Neural cell (in vitro differentiated cells): ENCODE data around the gene HS3ST6. TPM values are rescaled to one million over a fixed set of nuclear protein-coding genes. Genes with fewer than 3 reads are reported as not detected.

ENCODE experiments used
- H2AFZ ChIP-seq: fragments of 200-600, 300-800 bp; sonication (generic), shearing (Covaris generic); 2 replicates; pipeline ENCODE4 v1.6.0; 2014; ENCODE audit warnings: low read depth, mild to moderate bottlenecking, antibody characterized with exemption, low read length, moderate library complexity
- H3F3A ChIP-seq: fragments of 200-600 bp; shearing (Covaris generic); 2 replicates; pipeline ENCODE4 v1.6.1; 2016; ENCODE audit warnings: mild to moderate bottlenecking, moderate library complexity, mixed read lengths, antibody characterized with exemption, low read length; ENCODE audit not compliant: insufficient read depth, poor library complexity, severe bottlenecking
- H3K27ac ChIP-seq: fragments of 200-600, 300-800 bp; sonication (generic), shearing (Covaris generic); 2 replicates; pipeline ENCODE4 v1.5.1; 2014; ENCODE audit warnings: mild to moderate bottlenecking, low read length, moderate library complexity
- H3K27me3 ChIP-seq: fragments of 300-800, 200-600 bp; sonication (generic), shearing (Covaris generic); 2 replicates; pipeline ENCODE4 v1.6.0; 2014; ENCODE audit warnings: mild to moderate bottlenecking, low read depth, low read length, moderate library complexity; ENCODE audit not compliant: insufficient read depth
- H3K36me3 ChIP-seq: fragments of 300-800, 200-600 bp; sonication (generic), shearing (Covaris generic); 2 replicates; pipeline ENCODE4 v1.5.1; 2014; ENCODE audit warnings: mild to moderate bottlenecking, antibody characterized with exemption, low read length, moderate library complexity; ENCODE audit not compliant: insufficient read depth
- H3K4me2 ChIP-seq: fragments of 300-800, 200-600 bp; sonication (generic), shearing (Covaris generic); 2 replicates; pipeline ENCODE4 v1.6.0; 2014; ENCODE audit warnings: mild to moderate bottlenecking, low read length
- H3K4me3 ChIP-seq: fragments of 300-800, 200-600 bp; sonication (generic), shearing (Covaris generic); 2 replicates; pipeline ENCODE4 v1.5.1; 2014; ENCODE audit warnings: mild to moderate bottlenecking, low read length, moderate library complexity
- H3K79me2 ChIP-seq: fragments of 200-600 bp; shearing (Covaris generic); replicated peaks from 2 replicates; pipeline ENCODE4 v1.6.0; 2014; ENCODE audit warnings: mild to moderate bottlenecking, low read length, moderate library complexity; ENCODE audit not compliant: insufficient read depth
- H3K9ac ChIP-seq: fragments of 300-800, 200-600 bp; sonication (generic), shearing (Covaris generic); 2 replicates; pipeline ENCODE4 v1.6.1; 2016; ENCODE audit warnings: mild to moderate bottlenecking, low read length, mixed read lengths
- H3K9me2 ChIP-seq: fragments of 200-600 bp; shearing (Covaris generic); 2 replicates; pipeline ENCODE4 v1.6.1; 2016; ENCODE audit warnings: mild to moderate bottlenecking, low read length, mixed read lengths; ENCODE audit not compliant: insufficient read depth
- H3K9me3 ChIP-seq: fragments of 200-600, 300-800 bp; sonication (generic), shearing (Covaris generic); 2 replicates; pipeline ENCODE4 v1.6.1; 2016; ENCODE audit warnings: mild to moderate bottlenecking, mixed run types, low read length, moderate library complexity, mixed read lengths
- H4K20me1 ChIP-seq: fragments of 200-600 bp; shearing (Covaris generic); 2 replicates; pipeline ENCODE4 v1.6.1; 2016; ENCODE audit warnings: mild to moderate bottlenecking, mixed run types; ENCODE audit not compliant: insufficient read depth
- EP300 ChIP-seq: fragments of 450-650 bp; conservative IDR thresholded peaks from 2 replicates; pipeline ENCODE4 v1.6.1; 2014; ENCODE audit warnings: antibody characterized with exemption, mild to moderate bottlenecking, moderate library complexity; ENCODE audit not compliant: poor library complexity, severe bottlenecking
- EZH2 ChIP-seq: fragments of 200-600, 300-800 bp; shearing (Covaris generic), sonication (generic); IDR thresholded peaks from 2 replicates; pipeline ENCODE4 v1.6.1; 2014; ENCODE audit warnings: antibody characterized with exemption, low read length, borderline replicate concordance, mild to moderate bottlenecking; ENCODE audit not compliant: insufficient read depth, poor library complexity, severe bottlenecking
- MXI1 ChIP-seq: fragments of 450-650 bp; conservative IDR thresholded peaks from 2 replicates; pipeline ENCODE4 v1.6.1; 2014; ENCODE audit warnings: antibody characterized with exemption, mild to moderate bottlenecking; ENCODE audit not compliant: poor library complexity, severe bottlenecking
- POLR2AphosphoS5 ChIP-seq: IDR thresholded peaks from 2 replicates; pipeline ENCODE4 v1.6.1; 2012
- RAD21 ChIP-seq: fragments of 450-650 bp; conservative IDR thresholded peaks from 2 replicates; pipeline ENCODE4 v1.6.1; 2014; ENCODE audit warnings: antibody characterized with exemption, mild to moderate bottlenecking, moderate library complexity
- SMC3 ChIP-seq: fragments of 450-650 bp; conservative IDR thresholded peaks from 2 replicates; pipeline ENCODE4 v1.6.1; 2014; ENCODE audit warnings: antibody characterized with exemption, mild to moderate bottlenecking, moderate library complexity; ENCODE audit not compliant: poor library complexity
- TAF1 ChIP-seq: IDR thresholded peaks from 2 replicates; pipeline ENCODE4 v1.6.1; 2012; ENCODE audit warnings: low read depth
- polyA minus RNA-seq: library from RNA; depleted of rRNA, polyadenylated mRNA; stranded (reverse); fragments of >200 nt; gene quantifications from 2 replicates; pipeline ENCODE4 v1.2.3, GENCODE V29; 2014
- polyA plus RNA-seq: library from polyadenylated mRNA; depleted of rRNA; stranded (reverse); fragments of >200 nt; gene quantifications from 2 replicates; pipeline ENCODE4 v1.2.3, GENCODE V29; 2014
- TF ChIP-seq, protein P1 (sequence below): fragments of 450-650 bp; IDR thresholded peaks from 2 replicates; pipeline ENCODE4 v1.5.1; 2014; ENCODE audit warnings: antibody characterized with exemption, mild to moderate bottlenecking, moderate library complexity; ENCODE audit not compliant: poor library complexity, severe bottlenecking
- TF ChIP-seq, protein P2 (sequence below): IDR thresholded peaks from 2 replicates; pipeline ENCODE4 v1.6.1; 2012; ENCODE audit warnings: borderline replicate concordance

The HS3ST6 gene
- polyA plus RNA-seq (not detected in 2 replicates), polyA minus RNA-seq (not detected in 2 replicates)

DNA sequence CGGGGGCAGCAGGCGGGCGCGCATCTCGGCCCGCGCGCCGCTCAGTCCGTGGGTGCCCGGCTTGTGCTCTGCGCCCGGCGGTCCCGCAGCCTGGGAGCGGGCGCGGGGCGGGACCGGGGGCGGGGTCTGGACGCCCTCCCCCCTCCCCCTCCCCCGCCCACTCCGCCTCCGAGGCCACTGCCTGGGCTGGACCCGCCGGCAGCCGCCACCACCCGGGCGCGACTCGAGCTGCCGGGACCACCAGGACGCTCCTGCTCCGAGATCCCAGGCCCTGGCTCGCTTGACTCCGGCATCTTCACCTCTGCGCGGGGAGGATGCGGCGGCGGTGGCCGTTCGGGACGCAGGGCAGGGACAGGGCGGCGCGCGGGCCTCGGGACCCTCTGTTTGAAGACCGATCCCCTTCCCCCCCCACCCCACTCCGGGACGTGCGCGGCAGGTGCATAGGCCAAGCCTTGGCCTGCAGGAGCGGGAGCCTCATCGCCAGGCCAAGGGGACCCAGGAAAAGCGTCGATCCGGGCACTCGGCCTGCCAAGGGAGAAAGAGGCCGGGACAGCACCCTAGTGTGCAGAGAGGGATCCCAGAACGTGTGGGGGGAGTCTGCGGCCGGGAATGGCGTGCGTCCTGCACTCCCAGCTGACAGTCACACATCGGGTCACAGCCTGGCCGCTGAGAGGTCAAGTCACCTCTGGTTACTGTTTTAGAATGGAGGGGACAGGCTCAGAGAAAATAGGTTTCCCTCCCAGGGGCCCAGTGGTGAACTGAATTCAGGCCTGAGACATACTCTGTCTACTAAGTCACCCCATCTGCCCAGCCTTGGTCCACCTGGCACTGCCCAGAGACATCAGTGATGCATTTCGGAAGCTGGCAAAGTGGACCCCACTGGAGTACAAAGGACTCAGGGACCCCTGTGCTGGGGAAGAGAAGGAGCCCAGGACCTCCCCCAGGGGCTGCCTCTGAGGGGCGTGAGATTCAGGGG is at the start of gene HS3ST6:
Gene HS3ST6 (minus strand): TSS at position 65 of the 976 bp plus-strand sequence. CDS start 92 bp downstream, outside the sequence.
- Histone ChIP-seq H3K4me2 (no peak within 1 kb of the TSS), H3K9me2 (no peaks in the 10 kb centered on the region), H3K79me2 (no peaks in the 10 kb centered on the region), H3K27me3 (peaks cover 70% of the 10 kb centered on the region), H3K9me3 (no peaks in the 10 kb centered on the region), H3K9ac (peak within 1 kb of the TSS; percentile 12), H4K20me1 (no peaks in the 10 kb centered on the region), H3F3A (no peaks in the 10 kb centered on the region), H3K4me3 (peak within 1 kb of the TSS; percentile 57), H3K27ac (no peak within 1 kb of the TSS), H2AFZ (no peak within 1 kb of the TSS), H3K36me3 (no peaks in the 10 kb centered on the region)
- TF ChIP-seq EP300, result no peak
- peak; percentile 55 for TF ChIP-seq EZH2

DNA sequence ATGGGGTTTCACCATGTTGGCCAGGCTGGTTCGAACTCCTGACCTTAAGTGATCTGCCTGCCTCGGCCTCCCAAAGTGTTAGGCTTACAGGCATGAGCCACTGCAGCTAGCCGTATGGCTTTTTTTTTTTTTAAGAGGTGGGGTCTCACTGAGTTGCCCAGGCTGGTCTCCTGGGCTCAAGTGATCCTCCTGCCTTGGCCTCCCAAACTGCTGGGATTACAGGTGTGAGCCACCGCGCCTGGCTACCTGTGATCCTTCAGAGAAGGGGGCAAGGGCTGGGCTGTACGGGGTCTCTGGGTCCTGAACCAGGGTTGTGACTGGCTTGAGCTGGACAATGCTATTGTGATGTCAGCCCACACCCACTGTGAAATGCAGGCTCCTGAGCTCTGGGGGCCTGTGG is 48.2 kb upstream of the HS3ST6 start, which contains the start of gene RNF151:
Gene RNF151 (plus strand): TSS at position 397 of the 400 bp plus-strand sequence. CDS start 26 bp downstream, outside the sequence.
- H3K9me3 ChIP-seq, result no peaks in the 10 kb centered on the region
- no peaks in the 10 kb centered on the region for H3K36me3 ChIP-seq
- H4K20me1 ChIP-seq, result no peaks in the 10 kb centered on the region
- H3K27ac ChIP-seq, result peak within 1 kb of the TSS; percentile 80
- H3K4me2 ChIP-seq, result peak within 1 kb of the TSS; percentile 80
- H2AFZ ChIP-seq, result no peak within 1 kb of the TSS
- H3K79me2 ChIP-seq, result peaks cover 12% of the 10 kb centered on the region
- no peaks in the 10 kb centered on the region for H3K9me2 ChIP-seq
- no peaks in the 10 kb centered on the region for H3F3A ChIP-seq
- TF ChIP-seq EZH2, result no peak
- no peak for TF ChIP-seq TAF1
- TF ChIP-seq EP300, result no peak
- no peak for TF ChIP-seq POLR2AphosphoS5
- TF ChIP-seq, protein P1, sequence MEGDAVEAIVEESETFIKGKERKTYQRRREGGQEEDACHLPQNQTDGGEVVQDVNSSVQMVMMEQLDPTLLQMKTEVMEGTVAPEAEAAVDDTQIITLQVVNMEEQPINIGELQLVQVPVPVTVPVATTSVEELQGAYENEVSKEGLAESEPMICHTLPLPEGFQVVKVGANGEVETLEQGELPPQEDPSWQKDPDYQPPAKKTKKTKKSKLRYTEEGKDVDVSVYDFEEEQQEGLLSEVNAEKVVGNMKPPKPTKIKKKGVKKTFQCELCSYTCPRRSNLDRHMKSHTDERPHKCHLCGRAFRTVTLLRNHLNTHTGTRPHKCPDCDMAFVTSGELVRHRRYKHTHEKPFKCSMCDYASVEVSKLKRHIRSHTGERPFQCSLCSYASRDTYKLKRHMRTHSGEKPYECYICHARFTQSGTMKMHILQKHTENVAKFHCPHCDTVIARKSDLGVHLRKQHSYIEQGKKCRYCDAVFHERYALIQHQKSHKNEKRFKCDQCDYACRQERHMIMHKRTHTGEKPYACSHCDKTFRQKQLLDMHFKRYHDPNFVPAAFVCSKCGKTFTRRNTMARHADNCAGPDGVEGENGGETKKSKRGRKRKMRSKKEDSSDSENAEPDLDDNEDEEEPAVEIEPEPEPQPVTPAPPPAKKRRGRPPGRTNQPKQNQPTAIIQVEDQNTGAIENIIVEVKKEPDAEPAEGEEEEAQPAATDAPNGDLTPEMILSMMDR, result no peak
- TF ChIP-seq SMC3, result no peak
- TF ChIP-seq MXI1, result no peak
- no peak for TF ChIP-seq RAD21
- TF ChIP-seq, protein P2, sequence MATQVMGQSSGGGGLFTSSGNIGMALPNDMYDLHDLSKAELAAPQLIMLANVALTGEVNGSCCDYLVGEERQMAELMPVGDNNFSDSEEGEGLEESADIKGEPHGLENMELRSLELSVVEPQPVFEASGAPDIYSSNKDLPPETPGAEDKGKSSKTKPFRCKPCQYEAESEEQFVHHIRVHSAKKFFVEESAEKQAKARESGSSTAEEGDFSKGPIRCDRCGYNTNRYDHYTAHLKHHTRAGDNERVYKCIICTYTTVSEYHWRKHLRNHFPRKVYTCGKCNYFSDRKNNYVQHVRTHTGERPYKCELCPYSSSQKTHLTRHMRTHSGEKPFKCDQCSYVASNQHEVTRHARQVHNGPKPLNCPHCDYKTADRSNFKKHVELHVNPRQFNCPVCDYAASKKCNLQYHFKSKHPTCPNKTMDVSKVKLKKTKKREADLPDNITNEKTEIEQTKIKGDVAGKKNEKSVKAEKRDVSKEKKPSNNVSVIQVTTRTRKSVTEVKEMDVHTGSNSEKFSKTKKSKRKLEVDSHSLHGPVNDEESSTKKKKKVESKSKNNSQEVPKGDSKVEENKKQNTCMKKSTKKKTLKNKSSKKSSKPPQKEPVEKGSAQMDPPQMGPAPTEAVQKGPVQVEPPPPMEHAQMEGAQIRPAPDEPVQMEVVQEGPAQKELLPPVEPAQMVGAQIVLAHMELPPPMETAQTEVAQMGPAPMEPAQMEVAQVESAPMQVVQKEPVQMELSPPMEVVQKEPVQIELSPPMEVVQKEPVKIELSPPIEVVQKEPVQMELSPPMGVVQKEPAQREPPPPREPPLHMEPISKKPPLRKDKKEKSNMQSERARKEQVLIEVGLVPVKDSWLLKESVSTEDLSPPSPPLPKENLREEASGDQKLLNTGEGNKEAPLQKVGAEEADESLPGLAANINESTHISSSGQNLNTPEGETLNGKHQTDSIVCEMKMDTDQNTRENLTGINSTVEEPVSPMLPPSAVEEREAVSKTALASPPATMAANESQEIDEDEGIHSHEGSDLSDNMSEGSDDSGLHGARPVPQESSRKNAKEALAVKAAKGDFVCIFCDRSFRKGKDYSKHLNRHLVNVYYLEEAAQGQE, result no peak
- H3K4me3 ChIP-seq, result peak within 1 kb of the TSS; percentile 88
- peak within 1 kb of the TSS; percentile 89 for H3K9ac ChIP-seq
- no peaks in the 10 kb centered on the region for H3K27me3 ChIP-seq
